Heart left ventricle (tissue), 16 donors: ENCODE data around the gene SFT2D3. TPM values are rescaled to one million over a fixed set of nuclear protein-coding genes. Genes with fewer than 3 reads are reported as not detected.

Experiments
- ATAC-seq, 4 donors: fragments of 200-7000 bp; cut with Tn5 transposase; one replicate each; pipeline ENCODE4 v1.9.1; 2020 to 2022; ENCODE audit warnings: moderate library complexity in 4 of 4, mild to moderate bottlenecking in 3 of 4, moderate number of reproducible peaks in 1 of 4
- DNase-seq, 5 donors: peaks; one replicate each; pipeline ENCODE4 v3.0.0-alpha.2; 2020
- H3K27ac ChIP-seq, 12 donors: fragments of 200-600 bp; sonication (generic) in 4 of 12; one replicate each; pipeline versions ENCODE4 v1.5.0 to v1.8.0; 2016 to 2022; ENCODE audit warnings: mild to moderate bottlenecking in 2 of 12
- H3K27me3 ChIP-seq, 9 donors: fragments of 200-600 bp; sonication (generic) in 2 of 9; one replicate each; pipeline versions ENCODE4 v1.5.1 to v1.8.0; 2016 to 2022; ENCODE audit warnings: mild to moderate bottlenecking in 3 of 9
- H3K36me3 ChIP-seq, 9 donors: fragments of 200-600 bp; sonication (generic) in 2 of 9; one replicate each; pipeline versions ENCODE4 v1.5.0 to v1.8.0; 2018 to 2022; ENCODE audit warnings: mild to moderate bottlenecking in 2 of 9
- H3K4me1 ChIP-seq, 12 donors: fragments of 200-600 bp; sonication (generic) in 4 of 12; one replicate each; pipeline versions ENCODE4 v1.5.0 to v1.8.0; 2016 to 2022; ENCODE audit warnings: mild to moderate bottlenecking in 3 of 12
- H3K4me3 ChIP-seq, 12 donors: fragments of 200-600 bp; sonication (generic) in 4 of 12; one replicate each; pipeline versions ENCODE4 v1.5.0 to v1.8.0; 2017 to 2022; ENCODE audit warnings: mild to moderate bottlenecking in 9 of 12, moderate library complexity in 4 of 12
- H3K9me3 ChIP-seq, 12 donors: fragments of 200-600 bp; sonication (generic) in 4 of 12; one replicate each; pipeline versions ENCODE4 v1.5.0 to v1.8.0; 2016 to 2022; ENCODE audit warnings: mild to moderate bottlenecking in 1 of 12
- POLR2A ChIP-seq, 2 donors: fragments of 450-650 bp; IDR thresholded peaks; one replicate each; pipeline ENCODE4 v1.6.1; 2017; ENCODE audit warnings: antibody characterized with exemption in 2 of 2, mild to moderate bottlenecking in 2 of 2, moderate library complexity in 2 of 2
- WGBS, 4 donors: extraction: QIAGEN DNeasy Blood & Tissue Kit in 2 of 4; methylation state at CpG; one replicate each; pipeline versions ENCODE4 v1.1.5 to v1.1.7; 2013 to 2018; 5-methylcytosine and 5-hydroxymethylcytosine counted together
- intact Hi-C, 10 donors: fragments of 100-400 bp; cut with DNase I; formaldehyde crosslinking; loops; one replicate each; pipeline versions ENCODE4 v1.11.1 to v1.14.2; 2022
- polyA plus RNA-seq, 2 donors: library from polyadenylated mRNA; stranded (reverse); fragments of 200-250 nt; gene quantifications; one replicate each; pipeline ENCODE4 v1.2.3, GENCODE V29; 2013
- total RNA-seq, 9 donors: library from RNA; depleted of rRNA in 2 of 9; stranded (reverse); fragments of >200 nt in 2 of 9; fragmentation: NEBNext Ultra II Directional in 3 of 9; extraction: Animal tissue kit (Norgen Biotek cat#: 25700) in 3 of 9; gene quantifications; one replicate each; pipeline versions ENCODE4 v1.1.0 to v1.2.4, GENCODE V29; 2016 to 2023
- TF ChIP-seq, protein P1 (sequence below), 12 donors: fragments of 200-600 bp; sonication (generic) in 4 of 12; IDR thresholded peaks; one replicate each; pipeline versions ENCODE4 v1.5.0 to v1.8.0; 2018 to 2022; ENCODE audit warnings: antibody characterized with exemption in 12 of 12, mild to moderate bottlenecking in 5 of 12
- donor health status: ischemic (EF 13 %, LVEDD 7.1; RV severe dilation, severe dysfunction).
- donor health status: healthy with polysubstance abuse.
- donor health status: DM: no; HTN: yes; CAD: no.
- donor health status: DM: no; HTN: no; CAD: no.
- donor health status: ischemic (EF 25% LVEDD 6.9; RV normal size, moderate dysfunction).
- donor health status: ischemic (EF 25% LVEDD 5.7; RV mildly dilated, moderate dysfunction).
- donor health status: healthy.
- donor health status: DM: yes; HTN: yes; CAD: no.
- donor health status: ischemic (EF 35%, LVEDD 5.7; RV mildly dilated, moderate dysfunction).
- donor health status: nonischemic (EF 11% LVEDD 7.7; RV severe dilation, severe dysfunction).
- donor health status: DM: yes; HTN: yes; CAD: no.
- donor health status: PGD.
- donor health status: ischemic (EF 29% LVEDD 5.4; RV normal size, mild dysfunction).
- donor health status: nonischemic (EF 23%, LVEDD 6.1; RV moderate dilation, normal function).

Gene SFT2D3
- total and polyA plus RNA-seq, 11 donors: 2.4 to 5.2 (median 3.6) TPM

DNA sequence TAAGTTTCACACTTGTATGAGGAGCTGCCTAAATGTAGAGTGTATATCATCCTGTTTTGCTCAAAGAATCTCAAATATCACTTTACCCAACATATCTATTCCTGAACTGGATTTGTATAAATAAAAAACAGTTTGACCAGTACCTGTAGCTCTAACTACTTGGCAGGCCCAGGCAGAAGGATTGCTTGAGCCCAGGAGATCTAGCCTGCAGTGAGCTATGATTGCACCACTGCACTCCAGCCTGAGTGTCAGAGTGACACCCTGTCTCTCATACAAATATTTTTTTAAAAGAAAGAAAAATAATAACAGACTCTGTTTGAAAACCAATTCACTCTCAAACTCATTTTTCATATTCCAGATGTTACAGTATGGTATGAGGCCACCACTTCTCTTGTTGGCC, 18.2 kb upstream of the SFT2D3 start:
- TF ChIP-seq, protein P1, sequence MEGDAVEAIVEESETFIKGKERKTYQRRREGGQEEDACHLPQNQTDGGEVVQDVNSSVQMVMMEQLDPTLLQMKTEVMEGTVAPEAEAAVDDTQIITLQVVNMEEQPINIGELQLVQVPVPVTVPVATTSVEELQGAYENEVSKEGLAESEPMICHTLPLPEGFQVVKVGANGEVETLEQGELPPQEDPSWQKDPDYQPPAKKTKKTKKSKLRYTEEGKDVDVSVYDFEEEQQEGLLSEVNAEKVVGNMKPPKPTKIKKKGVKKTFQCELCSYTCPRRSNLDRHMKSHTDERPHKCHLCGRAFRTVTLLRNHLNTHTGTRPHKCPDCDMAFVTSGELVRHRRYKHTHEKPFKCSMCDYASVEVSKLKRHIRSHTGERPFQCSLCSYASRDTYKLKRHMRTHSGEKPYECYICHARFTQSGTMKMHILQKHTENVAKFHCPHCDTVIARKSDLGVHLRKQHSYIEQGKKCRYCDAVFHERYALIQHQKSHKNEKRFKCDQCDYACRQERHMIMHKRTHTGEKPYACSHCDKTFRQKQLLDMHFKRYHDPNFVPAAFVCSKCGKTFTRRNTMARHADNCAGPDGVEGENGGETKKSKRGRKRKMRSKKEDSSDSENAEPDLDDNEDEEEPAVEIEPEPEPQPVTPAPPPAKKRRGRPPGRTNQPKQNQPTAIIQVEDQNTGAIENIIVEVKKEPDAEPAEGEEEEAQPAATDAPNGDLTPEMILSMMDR (IDR thresholded peaks at IDR 0.05): no peak
- TF ChIP-seq POLR2A (IDR thresholded peaks at IDR 0.05): no peak
- intact Hi-C loops: loop anchor here in 4 of 10 donors (5.0 to 10.0 kb wide), 4 partner anchors 36 to 91 kb away; partner anchors contain the start of gene GPR17 (in 1 of the 4)
- no peak for DNase-seq
- no peak for ATAC-seq
- Histone ChIP-seq H3K36me3 (no peaks in the 10 kb centered on the region), H3K4me1 (peaks cover 0 to 42% (median 27%) of the 10 kb centered on the region in 12 donors), H3K4me3 (no peak overlapping the region), H3K27me3 (no peaks in the 10 kb centered on the region), H3K9me3 (no peaks in the 10 kb centered on the region), H3K27ac (peak overlapping the region in 5 of 12 donors; percentile 46 to 82 (median 50))

DNA sequence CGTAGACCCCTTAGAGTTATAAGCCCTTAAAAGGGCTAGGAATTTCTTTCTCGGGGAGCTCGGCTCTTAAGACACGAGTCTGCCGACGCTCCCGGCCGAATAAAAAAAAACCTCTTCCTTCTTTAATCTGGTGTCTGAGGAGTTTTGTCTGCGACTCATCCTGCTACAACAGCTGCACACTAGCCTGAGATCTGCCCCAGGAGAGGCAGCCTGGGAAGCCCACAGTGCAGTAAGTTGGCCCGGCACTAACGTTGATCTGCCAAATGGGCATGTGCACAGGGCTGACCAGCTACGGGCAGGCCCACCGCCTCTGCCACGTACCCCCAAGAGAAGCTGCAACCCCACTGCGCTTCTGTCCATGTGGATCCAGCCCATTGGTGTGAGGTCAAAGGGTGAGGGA, 17.5 kb upstream of the SFT2D3 start:
- TF ChIP-seq POLR2A (IDR thresholded peaks at IDR 0.05): no peak
- TF ChIP-seq, protein P1 (IDR thresholded peaks at IDR 0.05): no peak
- H3K27ac ChIP-seq: peak overlapping the region in 6 of 12 donors; percentile 25 to 82 (median 49)
- intact Hi-C loops: loop anchor here in 4 of 10 donors (5.0 to 10.0 kb wide), 4 partner anchors 36 to 91 kb away; partner anchors contain the start of gene GPR17 (in 1 of the 4)
- H3K9me3 ChIP-seq: peaks cover 0 to 4% (median 0%) of the 10 kb centered on the region in 12 donors
- WGBS, 4 donors: 49 to 66% (median 57%) methylated on average over 15 of the region's 15 CpGs
- ATAC-seq (peak in 2 of 4 donors; percentile 42 to 70), DNase-seq (peak in 3 of 5 donors; percentile 56 to 68 (median 56))
- peaks cover 0 to 42% (median 27%) of the 10 kb centered on the region in 12 donors for H3K4me1 ChIP-seq
- no peak overlapping the region for H3K4me3 ChIP-seq
- no peaks in the 10 kb centered on the region for H3K27me3 ChIP-seq
- no peaks in the 10 kb centered on the region for H3K36me3 ChIP-seq

DNA sequence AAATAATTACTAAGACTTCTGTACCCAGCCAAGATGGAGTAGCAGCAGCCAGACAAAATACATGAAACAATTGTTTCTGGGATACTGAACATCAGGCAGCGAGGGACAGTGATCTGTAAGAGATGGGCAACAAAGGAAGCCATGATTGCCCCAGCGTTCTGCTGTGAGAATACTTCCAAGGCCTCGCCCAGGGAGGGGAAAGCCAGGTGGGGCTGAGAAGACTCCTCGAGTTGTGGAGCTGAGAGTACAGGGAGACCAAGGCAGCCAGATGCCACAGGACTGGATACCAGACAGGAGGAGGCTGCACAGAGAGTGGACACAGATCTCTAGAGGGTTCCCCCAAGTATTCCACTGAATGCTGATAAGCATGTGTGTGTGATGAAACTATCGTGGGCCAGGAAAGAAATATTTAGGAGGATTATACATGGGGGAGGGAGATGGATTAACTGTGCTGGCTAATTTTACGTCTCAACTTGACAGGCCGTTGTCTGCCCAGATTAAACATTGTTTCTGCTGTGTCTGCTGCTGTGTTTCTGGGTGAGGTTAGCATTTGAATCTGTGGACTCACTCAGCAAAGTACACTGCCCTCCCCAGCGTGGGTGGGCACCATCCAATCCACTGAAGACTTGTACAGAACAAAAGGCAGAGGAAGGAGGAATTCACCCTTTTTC, 15.8 kb upstream of the SFT2D3 start:
- peaks cover 0 to 37% (median 24%) of the 10 kb centered on the region in 12 donors for H3K4me1 ChIP-seq
- no peaks in the 10 kb centered on the region for H3K36me3 ChIP-seq
- WGBS, 4 donors: 74 to 79% (median 75%) methylated on average over 8 of the region's 8 CpGs
- H3K9me3 ChIP-seq: peaks cover 0 to 12% (median 0%) of the 10 kb centered on the region in 12 donors
- TF ChIP-seq POLR2A (IDR thresholded peaks at IDR 0.05): no peak
- TF ChIP-seq, protein P1 (IDR thresholded peaks at IDR 0.05): no peak
- ATAC-seq: no peak
- H3K4me3 ChIP-seq: no peak overlapping the region
- H3K27ac ChIP-seq: peak overlapping the region in 1 of 12 donors; percentile 82
- intact Hi-C loops: loop anchor here in 1 of 10 donors (10.0 kb wide), 1 partner anchor 91 kb away; no protein-coding TSS in a partner anchor
- H3K27me3 ChIP-seq: no peaks in the 10 kb centered on the region
- DNase-seq: no peak

DNA sequence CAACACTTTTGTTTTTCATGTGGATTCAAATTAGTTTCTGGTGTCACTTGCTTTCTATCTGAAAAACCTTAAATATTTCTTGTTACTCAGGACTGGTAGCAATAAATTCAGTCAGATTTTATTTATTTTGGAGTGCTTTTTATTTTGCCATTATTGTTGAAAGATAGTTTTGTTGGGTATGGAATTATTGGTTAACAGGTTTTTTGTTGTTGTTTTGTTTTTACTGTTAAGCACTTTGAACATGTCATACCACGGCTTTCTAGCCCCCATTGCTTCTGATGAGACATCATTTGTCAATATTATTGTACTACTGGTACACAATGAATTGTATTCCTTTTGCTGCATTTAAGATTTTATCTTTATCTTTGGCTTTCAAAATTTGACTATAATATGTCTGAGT, 12.9 kb upstream of the SFT2D3 start:
- no peaks in the 10 kb centered on the region for H3K36me3 ChIP-seq
- WGBS, 4 donors: 88 to 90% (median 89%) methylated on average over 1 of the region's 1 CpG
- TF ChIP-seq POLR2A (IDR thresholded peaks at IDR 0.05): no peak
- TF ChIP-seq, protein P1 (IDR thresholded peaks at IDR 0.05): no peak
- no peaks in the 10 kb centered on the region for H3K27me3 ChIP-seq
- ATAC-seq (no peak), DNase-seq (no peak)
- peaks cover 0 to 9% (median 3%) of the 10 kb centered on the region in 12 donors for H3K4me1 ChIP-seq
- peaks cover 0 to 22% (median 0%) of the 10 kb centered on the region in 12 donors for H3K9me3 ChIP-seq
- no peak overlapping the region for H3K4me3 ChIP-seq
- intact Hi-C loops: loop anchor here in 1 of 10 donors (10.0 kb wide), 1 partner anchor 94 kb away; no protein-coding TSS in a partner anchor
- no peak overlapping the region for H3K27ac ChIP-seq
